GM08714 (cell line): ENCODE data around the gene ACY1.
"Not testable (repeated sequence)": the region's sequence is repeated elsewhere in the genome, so short reads cannot be mapped to it uniquely, and the experiment has no call there.

Experiments
- H3K4me3 ChIP-seq: fragments of 200-500 bp; sonication (Bioruptor generic); 2 replicates; pipeline ENCODE4 v1.5.1; 2014; ENCODE audit warnings: mild to moderate bottlenecking, low read length, inconsistent platforms
- ZNF274 ChIP-seq: IDR thresholded peaks from 2 replicates; pipeline ENCODE4 v1.6.1; 2012; ENCODE audit warnings: mild to moderate bottlenecking, low read depth, low read length

The ACY1 gene

DNA sequence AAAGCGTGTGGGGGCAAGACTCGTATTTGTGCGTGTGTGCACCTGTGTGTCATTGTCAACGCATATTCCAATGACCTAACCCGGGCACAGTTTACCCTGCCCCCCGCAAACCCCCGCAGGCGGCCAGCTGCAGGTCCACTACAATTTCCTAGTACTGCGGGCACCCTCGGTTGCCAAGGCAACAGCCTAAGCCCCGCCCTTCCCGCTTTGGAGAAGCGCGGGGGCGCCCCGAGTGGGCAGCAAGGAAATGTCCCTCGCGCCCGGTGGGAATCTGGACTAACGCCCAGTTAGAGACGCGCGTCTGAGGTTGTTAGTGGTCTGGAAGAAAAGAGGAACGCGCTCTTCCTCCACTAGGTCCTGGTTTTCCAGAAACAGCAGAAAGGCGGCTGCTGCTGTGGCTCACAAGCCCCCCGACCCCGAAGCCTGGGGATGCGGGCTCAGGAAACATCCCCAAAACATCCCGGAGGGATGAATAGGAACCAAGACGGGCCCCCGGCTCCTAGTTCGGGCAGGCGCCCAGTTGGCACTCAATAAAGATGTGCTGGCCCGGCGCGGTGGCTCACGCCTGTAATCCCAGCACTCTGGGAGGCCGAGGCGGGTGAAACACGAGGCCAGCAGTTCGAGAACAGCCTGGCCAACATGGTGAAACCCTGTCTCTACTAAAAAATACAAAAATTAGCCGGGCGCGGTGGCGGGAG, 7.3 kb upstream of the ACY1 start:
- H3K4me3 ChIP-seq, result peak overlapping the region; percentile 64; the same call in 1 of the 2 replicates
- no peak for TF ChIP-seq ZNF274

GRCh38 chr3:51977446-51978142, 5.7 kb upstream of the ACY1 start:
- H3K4me3 ChIP-seq, result no peak overlapping the region

DNA sequence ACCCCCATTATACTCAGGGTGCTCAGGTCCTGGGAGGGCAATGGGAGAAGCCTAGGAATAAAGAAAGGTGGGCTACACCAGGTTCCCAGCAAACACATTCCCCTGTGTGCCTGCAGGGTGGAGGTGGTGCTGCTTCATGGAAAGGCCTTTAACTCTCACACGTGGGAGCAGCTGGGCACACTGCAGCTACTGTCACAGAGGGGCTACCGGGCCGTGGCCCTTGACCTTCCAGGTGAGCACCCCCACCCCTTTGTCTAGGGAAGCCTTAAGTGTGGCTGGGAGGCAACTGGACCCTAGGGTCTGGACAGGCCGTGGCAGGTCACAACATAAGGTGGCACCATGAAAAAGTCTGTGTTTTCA, 5.2 kb upstream of the ACY1 start:
- TF ChIP-seq ZNF274, result no peak
- no peak overlapping the region for H3K4me3 ChIP-seq

More at GRCh38 chr3:51977446-51978142, 5.7 kb upstream of the ACY1 start:
- no peak for TF ChIP-seq ZNF274

- TF ChIP-seq ZNF274, result no peak
- H3K4me3 ChIP-seq, result no peak overlapping the region
These were observed 3.1 kb upstream of the ACY1 start for GRCh38 chr3:51980253-51980652.

GRCh38 chr3:51982352-51982837, 940 bp upstream of the ACY1 start:
- peak overlapping the region; percentile 68; the same call in 1 of the 2 replicates for H3K4me3 ChIP-seq
- TF ChIP-seq ZNF274, result no peak

DNA sequence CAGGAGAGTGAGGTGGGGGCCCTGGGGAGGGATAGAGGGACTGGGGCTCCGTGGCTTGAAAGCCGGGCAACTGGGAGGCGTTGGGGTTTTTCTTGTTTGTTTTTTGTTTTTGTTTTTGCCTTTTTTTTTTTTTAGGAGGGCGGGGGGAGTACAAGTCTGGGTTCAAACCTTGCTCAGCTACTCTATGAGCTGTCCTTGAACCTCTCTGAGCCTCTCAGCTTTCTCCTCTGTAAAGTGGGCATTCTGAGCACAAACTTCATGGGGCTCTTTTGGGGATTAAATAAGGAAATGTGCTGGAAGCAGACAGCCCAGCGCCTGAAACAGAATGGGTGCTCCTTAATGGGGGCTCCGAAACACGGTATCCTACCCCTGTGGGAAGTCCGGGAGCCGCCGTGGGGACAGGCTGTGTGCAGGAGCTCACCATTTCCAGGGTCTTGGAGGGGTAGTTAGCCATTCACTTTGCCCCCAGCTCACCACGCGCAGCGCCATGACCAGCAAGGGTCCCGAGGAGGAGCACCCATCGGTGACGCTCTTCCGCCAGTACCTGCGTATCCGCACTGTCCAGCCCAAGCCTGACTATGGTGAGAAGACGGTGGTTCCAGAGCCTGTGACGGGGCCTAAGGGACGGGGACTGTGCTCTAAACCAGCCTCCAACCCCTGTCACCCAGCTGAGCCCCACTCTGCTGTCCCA, 388 bp downstream of the ACY1 start:
- TF ChIP-seq ZNF274, result no peak
- peak overlapping the region; percentile 68; the same call in 1 of the 2 replicates for H3K4me3 ChIP-seq

GRCh38 chr3:51984269-51984647, 923 bp downstream of the ACY1 start:
- no peak overlapping the region for H3K4me3 ChIP-seq
- TF ChIP-seq ZNF274, result no peak

DNA sequence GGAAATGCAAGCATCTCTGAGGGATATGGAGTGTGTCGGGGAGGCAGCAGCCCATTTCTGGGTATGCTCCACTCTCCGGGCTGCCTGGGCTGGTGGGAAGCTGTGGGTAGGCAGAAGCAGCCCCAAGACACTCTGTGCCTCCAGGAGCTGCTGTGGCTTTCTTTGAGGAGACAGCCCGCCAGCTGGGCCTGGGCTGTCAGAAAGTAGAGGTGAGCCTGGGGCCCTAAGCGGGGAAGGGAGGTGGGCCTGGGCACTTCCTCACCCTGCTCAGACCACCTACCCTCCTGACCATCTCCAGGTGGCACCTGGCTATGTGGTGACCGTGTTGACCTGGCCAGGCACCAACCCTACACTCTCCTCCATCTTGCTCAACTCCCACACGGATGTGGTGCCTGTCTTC, 1.7 kb downstream of the ACY1 start:
- no peak for TF ChIP-seq ZNF274
- H3K4me3 ChIP-seq, result no peak overlapping the region

GRCh38 chr3:51986010-51986947, 2.9 kb downstream of the ACY1 start:
- no peak overlapping the region for H3K4me3 ChIP-seq
- TF ChIP-seq ZNF274, result no peak

- no peak overlapping the region for H3K4me3 ChIP-seq
- TF ChIP-seq ZNF274, result no peak
These were observed 4.2 kb downstream of the ACY1 start for GRCh38 chr3:51987568-51987967.

GRCh38 chr3:51988286-51989146, 5.2 kb downstream of the ACY1 start:
- TF ChIP-seq ZNF274, result no peak
- no peak overlapping the region for H3K4me3 ChIP-seq

DNA sequence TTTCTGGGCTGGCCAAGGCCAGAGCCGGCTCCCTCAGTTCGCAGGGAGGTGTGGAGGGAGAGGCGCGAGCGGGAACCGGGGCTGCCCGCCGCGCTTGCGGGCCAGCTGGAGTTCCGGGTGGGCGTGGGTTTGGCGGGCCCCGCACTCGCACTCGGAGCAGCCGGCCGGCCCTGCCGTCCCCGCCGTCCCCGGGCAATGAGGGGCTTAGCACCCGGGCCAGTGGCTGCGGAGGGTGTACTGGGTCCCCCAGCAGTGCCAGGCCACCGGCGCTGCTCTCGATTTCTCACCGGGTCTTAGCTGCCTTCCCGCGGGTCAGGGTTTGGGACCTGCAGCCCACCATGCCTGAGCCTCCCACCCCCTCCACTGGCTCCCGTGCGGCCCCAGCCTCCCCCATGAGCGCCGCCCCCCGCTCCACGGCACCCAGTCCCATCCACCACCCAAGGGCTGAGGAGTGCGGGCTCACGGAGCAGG, 7.2 kb downstream of the ACY1 start:
- not testable (repeated sequence) for H3K4me3 ChIP-seq
